T-helper 2 cell treated with Interferon-gamma antibody and Interleukin-4, amounts not matched to agents 100 ng/mL and 5 ng/mL, for 36 hours (primary cell): Measurements from ENCODE around the gene CCM2L. TPM values are rescaled to one million over a fixed set of nuclear protein-coding genes. Genes with fewer than 3 reads are reported as not detected.

Experiments used
- intact Hi-C: fragments of 100-400 bp; cut with micrococcal nuclease; formaldehyde crosslinking; loops from one replicate; pipeline ENCODE4 v1.15.1; 2023
- total RNA-seq: library from RNA; stranded (reverse); gene quantifications from 2 replicates; pipeline ENCODE4 v1.2.3, GENCODE V29; 2022

CCM2L gene
- total RNA-seq, 1 donor from 2014 or later = not detected

- intact Hi-C loops = no loop called here
Measured at GRCh38 chr20:31992086-31992485, 18.2 kb upstream of the CCM2L start.

DNA sequence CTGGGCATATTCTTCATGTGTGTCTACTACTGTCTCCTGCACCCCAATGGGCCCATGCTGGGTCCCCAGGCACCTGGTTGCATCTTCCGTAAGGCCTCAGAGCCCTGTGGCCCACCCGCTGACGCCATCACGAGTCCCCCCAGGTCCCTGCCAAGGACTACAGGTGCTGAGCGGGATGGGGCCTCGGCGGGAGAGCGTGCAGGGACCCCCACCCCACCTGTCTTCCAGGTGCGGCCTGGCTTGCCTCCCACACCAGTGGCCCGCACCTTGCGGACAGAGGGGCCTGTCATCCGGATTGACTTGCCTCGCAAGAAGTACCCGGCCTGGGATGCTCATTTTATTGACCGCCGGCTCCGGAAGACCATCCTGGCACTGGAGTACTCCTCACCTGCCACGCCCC lies 13.2 kb upstream of the CCM2L start:
- intact Hi-C loops = no loop called here

GRCh38 chr20:31998246-31998645 lies 12.0 kb upstream of the CCM2L start:
- intact Hi-C loops = no loop called here

- intact Hi-C loops = no loop called here
Measured at GRCh38 chr20:32003325-32003724, 6.9 kb upstream of the CCM2L start.

GRCh38 chr20:32004963-32005362 lies 5.3 kb upstream of the CCM2L start:
- intact Hi-C loops = no loop called here

- intact Hi-C loops = no loop called here
Measured at GRCh38 chr20:32006053-32006452, 4.2 kb upstream of the CCM2L start.

DNA sequence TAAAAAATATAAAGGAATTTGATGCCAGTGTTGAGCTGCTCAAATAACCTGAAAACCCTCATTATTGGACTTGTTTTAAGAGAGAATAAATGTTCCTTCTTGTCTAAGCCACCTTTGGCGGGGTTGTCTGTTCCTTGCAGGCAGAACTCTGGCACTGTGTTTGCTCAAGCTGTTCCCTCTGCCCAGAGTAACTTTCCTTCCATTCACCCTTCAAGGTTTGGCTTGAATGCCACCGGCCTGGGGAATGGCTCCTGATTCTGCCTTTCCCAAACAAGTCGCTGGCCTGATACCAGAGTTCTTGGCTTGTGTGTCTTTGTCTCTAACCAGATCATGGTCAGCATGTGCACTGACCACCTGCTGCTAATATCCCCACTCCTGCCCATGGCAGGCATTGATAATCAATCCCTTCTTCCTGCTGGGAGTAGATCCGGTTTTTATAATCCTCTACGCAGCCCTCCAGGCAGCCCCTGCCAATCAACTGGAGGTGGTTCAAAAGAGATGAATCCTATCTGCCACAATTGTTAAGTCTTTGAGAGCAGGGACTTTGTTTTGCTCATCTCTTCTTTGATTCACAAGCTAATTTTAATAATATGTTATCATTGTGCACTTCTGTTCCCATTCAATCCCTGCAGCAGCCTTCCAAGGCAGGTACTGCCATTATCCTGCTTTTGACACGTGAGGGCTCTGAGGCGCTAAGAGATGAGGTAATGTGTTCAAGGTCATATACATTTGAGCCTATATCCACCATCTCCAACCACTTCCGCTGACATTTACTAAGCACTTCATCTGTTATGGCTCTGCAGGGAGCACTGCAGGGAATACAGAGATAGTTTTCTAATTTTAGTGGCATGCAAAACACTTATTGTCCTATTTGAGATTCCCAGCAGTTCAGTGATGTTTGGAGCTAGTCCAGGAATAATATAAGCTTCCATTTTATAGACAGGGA lies 3.1 kb upstream of the CCM2L start:
- intact Hi-C loops = no loop called here

GRCh38 chr20:32007787-32008616 lies 2.2 kb upstream of the CCM2L start:
- intact Hi-C loops = no loop called here

DNA sequence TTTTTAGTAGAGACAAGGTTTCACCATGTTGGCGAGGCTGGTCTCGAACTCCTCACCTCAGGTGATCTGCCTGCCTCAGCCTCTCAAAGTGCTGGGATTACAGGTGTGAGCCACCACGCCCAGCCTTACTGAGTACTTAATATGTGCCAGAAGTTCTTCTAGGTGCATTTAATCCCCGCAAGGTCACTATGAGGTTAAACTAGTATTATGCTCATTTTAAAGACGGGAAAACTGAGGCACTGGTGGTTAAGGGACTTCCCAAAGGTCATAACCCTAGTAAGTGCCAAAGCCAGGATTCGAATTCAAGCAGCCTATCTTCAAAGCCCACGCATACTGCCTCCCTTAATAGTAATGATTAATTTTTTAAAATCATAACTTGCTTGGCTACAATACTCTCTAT lies 674 bp upstream of the CCM2L start:
- intact Hi-C loops = no loop called here

DNA sequence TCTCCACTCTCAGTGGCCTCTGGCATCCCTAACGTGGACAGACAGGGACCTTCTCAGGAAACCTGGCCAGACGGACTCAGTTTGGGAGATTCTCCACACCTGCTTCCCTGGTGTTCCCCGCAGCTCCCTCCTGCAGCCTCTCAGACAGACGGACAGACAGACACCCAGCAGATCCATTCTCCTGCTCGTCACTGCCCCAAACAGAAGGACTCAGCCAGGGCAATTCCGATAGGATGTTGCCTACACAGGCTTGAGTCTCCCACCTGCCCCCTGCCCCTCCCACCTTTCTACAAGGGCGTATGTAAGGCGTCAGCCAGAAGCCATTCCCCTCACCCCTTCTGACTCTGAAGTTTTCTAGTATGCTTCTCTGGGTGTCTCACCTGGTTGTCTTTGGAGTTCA lies 428 bp downstream of the CCM2L start:
- intact Hi-C loops = no loop called here

DNA sequence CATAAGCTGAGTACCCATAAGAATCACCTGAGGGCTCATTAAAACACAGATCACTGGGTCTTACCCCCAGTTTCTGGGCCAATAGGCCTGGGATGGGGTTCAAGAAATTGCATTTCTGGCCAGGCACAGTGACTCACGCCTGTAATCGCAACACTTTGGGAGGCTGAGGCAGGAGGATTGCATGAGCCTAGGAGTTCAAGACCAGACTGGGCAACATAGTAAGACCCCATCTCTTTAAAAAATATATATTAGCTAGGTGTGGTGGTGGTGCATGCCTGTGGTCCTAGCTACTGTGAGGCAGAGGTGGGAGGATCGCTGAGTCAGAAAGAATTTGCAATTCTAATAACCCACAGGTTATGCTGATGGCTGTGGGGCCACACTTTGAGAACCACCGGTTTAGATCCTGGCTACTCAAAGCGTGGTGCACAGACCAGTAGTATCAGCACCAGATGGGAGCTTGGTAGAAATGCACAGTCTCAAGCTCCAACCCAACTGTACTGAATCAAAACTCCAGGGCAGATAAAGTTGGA lies 2.0 kb downstream of the CCM2L start:
- intact Hi-C loops = no loop called here

GRCh38 chr20:32013326-32013725 lies 3.1 kb downstream of the CCM2L start:
- intact Hi-C loops = no loop called here

DNA sequence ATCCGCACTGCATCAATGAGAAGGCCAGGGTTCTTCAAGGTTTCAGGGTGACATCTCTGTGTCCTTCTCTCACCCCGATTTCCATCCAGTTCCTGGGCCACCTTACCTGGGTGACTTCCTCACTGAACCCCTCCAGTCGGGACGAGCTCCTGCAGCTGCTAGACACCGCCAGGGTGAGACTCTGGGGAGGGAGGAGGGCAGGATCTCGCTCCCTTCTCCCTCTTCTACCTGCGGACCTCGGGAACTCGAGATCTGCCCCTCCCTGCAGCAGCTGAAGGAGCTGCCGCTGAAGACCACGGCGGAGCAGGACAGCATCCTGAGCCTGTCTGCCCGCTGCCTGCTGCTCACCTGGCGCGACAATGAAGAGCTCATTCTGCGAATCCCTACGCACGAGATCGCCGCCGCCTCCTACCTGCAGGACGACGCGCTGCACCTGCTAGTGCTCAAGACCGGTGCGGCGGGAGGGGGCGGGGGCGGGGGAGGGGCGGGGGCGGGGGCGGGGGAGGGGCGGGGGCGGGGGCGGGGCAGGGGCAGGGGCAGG lies 7.5 kb downstream of the CCM2L start:
- intact Hi-C loops = loop anchor here (5.0 kb wide), 1 partner anchor 165 kb away; no protein-coding TSS in a partner anchor

DNA sequence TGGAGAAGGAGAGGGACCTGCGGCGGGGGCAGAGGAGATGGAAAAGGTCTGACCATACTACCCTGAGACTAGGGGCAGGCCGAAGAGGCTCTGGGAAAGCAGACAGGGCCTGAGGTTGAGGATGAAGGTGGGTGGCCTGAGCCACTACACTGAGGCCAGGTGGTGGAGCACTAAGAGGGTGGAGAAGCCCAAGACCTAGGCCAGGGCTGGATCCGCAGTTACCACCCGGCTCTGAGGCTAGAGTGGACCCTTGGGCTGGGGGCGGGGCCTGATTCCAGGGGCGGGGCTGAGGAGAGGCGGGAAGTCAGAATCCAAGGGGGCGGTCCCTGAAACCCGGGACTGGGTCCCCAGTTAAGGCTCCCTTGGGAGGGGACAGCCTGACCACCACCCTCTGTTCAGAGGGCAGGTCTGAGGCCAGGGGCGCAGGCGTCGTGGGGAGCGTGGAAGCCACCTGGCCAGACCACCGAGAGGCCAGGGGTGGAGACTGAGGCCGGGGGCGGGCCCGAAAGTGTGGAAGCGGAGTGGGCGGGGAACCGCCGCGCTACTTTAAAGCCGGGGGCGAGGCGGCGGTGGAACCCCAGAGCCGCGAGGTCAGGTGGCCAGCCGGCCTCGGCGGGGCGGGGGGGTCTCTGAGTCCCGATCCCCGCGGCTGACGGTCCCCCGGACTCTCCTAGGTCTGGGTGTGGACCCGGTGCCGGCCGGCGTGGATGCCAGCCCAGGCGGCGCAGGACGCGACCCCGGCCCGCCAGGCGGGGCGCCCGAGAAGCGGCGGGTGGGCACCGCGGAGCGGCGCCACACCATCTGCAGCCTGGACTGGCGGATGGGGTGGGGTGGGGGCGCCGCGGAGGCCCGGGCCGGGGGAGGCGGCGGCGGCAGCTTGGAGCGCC lies 8.3 kb downstream of the CCM2L start:
- intact Hi-C loops = loop anchor here (5.0 kb wide), 1 partner anchor 166 kb away; no protein-coding TSS in a partner anchor

GRCh38 chr20:32019156-32019510 lies 8.9 kb downstream of the CCM2L start:
- intact Hi-C loops = loop anchor here (5.0 kb wide), 1 partner anchor 167 kb away; no protein-coding TSS in a partner anchor

- intact Hi-C loops = loop anchor here (5.0 kb wide), 1 partner anchor 168 kb away; no protein-coding TSS in a partner anchor
Measured at GRCh38 chr20:32019563-32020463, 9.6 kb downstream of the CCM2L start.

DNA sequence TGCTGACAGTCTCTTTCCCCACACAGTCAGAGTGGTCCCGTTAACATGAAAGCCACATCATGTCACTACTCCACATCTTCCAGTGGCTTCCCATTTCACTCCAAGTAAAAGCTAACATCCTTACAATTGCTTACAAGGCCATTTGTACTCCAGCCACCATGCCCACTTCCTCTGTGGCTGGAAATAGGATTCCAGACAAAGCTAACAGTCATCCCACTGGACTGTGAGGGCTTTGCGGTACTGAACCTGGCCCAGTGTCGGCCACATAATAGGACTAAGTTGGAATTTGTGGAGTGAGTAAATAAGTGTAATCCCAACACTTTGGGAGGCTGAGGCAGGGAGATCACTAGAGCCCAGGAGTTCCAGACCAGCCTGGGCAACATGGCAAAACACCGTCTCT lies 10.9 kb downstream of the CCM2L start:
- intact Hi-C loops = no loop called here

- intact Hi-C loops = no loop called here
Measured at GRCh38 chr20:32024683-32025295, 14.6 kb downstream of the CCM2L start.

- intact Hi-C loops = no loop called here
Measured at GRCh38 chr20:32027643-32028042, 17.4 kb downstream of the CCM2L start.
